WTC11 (cell line): ENCODE data around the gene DCUN1D2. TPM values are rescaled to one million over a fixed set of nuclear protein-coding genes. Genes with fewer than 3 reads are reported as not detected.
"Not testable (repeated sequence)": the region's sequence is repeated elsewhere in the genome, so short reads cannot be mapped to it uniquely, and the experiment has no call there.

ENCODE experiments used
- ATAC-seq: fragments of 200-7000 bp; cut with Tn5 transposase; 2 replicates; pipeline ENCODE4 v1.10.0; 2021; ENCODE audit warnings: mild to moderate bottlenecking, moderate library complexity
- CTCF ChIA-PET: fragments of 300-600 bp; sonication (Branson Sonifier 250); formaldehyde crosslinking; loops from one replicate; lab custom pipeline; 2021; ENCODE audit warnings: antibody characterized with exemption; lab: Charles Lee
- POLR2A ChIA-PET: fragments of 350-600 bp; sonication (Branson Sonifier 250); formaldehyde crosslinking; loops from one replicate; lab custom pipeline; 2021; ENCODE audit warnings: antibody characterized with exemption; lab: Charles Lee
- DNase-seq: peaks from one replicate; pipeline ENCODE4 v3.0.0; 2021; ENCODE audit warnings: low spot score
- H3K27ac Mint-ChIP-seq: 2 replicates; pipeline ENCODE4 v1.8.0; 2021; ENCODE audit warnings: mixed read lengths
- H3K27me3 Mint-ChIP-seq: 2 replicates; pipeline ENCODE4 v1.8.0; 2021; ENCODE audit warnings: low read depth, mild to moderate bottlenecking, moderate library complexity, mixed read lengths
- H3K36me3 Mint-ChIP-seq: 2 replicates; pipeline ENCODE4 v1.8.0; 2021; ENCODE audit warnings: mixed read lengths
- H3K4me1 Mint-ChIP-seq: 2 replicates; pipeline ENCODE4 v1.8.0; 2022; ENCODE audit warnings: mixed read lengths
- H3K4me3 Mint-ChIP-seq: 2 replicates; pipeline ENCODE4 v1.8.0; 2021; ENCODE audit warnings: mild to moderate bottlenecking, moderate library complexity, mixed read lengths
- H3K9me3 Mint-ChIP-seq: 2 replicates; pipeline ENCODE4 v1.8.0; 2021; ENCODE audit warnings: mixed read lengths
- ATF3 ChIP-seq: sonication (generic); formaldehyde crosslinking; conservative IDR thresholded peaks from 2 replicates; pipeline ENCODE4 v1.8.1; 2022; ENCODE audit warnings: mild to moderate bottlenecking, missing genetic modification reagents
- ATF6 ChIP-seq: sonication (generic); formaldehyde crosslinking; IDR thresholded peaks from 2 replicates; pipeline ENCODE4 v1.8.1; 2023; ENCODE audit warnings: mild to moderate bottlenecking, missing genetic modification reagents
- CDX4 ChIP-seq: fragments of 250-450 bp; sonication (Bioruptor Pico); IDR thresholded peaks from 2 replicates; pipeline ENCODE4 v1.9.0; 2021; ENCODE audit warnings: moderate library complexity, mild to moderate bottlenecking, inconsistent platforms, borderline replicate concordance
- CREB1 ChIP-seq: sonication (generic); formaldehyde crosslinking; IDR thresholded peaks from 2 replicates; pipeline ENCODE4 v1.8.0; 2023; ENCODE audit warnings: mild to moderate bottlenecking, missing genetic modification reagents
- ERG ChIP-seq: fragments of 250-450 bp; sonication (Bioruptor Pico); IDR thresholded peaks from 2 replicates; pipeline ENCODE4 v1.8.0; 2021; ENCODE audit warnings: mild to moderate bottlenecking
- ETV6 ChIP-seq: sonication (generic); formaldehyde crosslinking; IDR thresholded peaks from 2 replicates; pipeline ENCODE4 v1.8.1; 2022; ENCODE audit warnings: mild to moderate bottlenecking, missing genetic modification reagents
- FOXJ3 ChIP-seq: sonication (generic); formaldehyde crosslinking; IDR thresholded peaks from 2 replicates; pipeline ENCODE4 v1.9.0; 2021; ENCODE audit warnings: missing genetic modification reagents, mild to moderate bottlenecking, borderline replicate concordance
- FOXK1 ChIP-seq: sonication (generic); formaldehyde crosslinking; IDR thresholded peaks from 2 replicates; pipeline ENCODE4 v1.8.0; 2022; ENCODE audit warnings: mild to moderate bottlenecking, moderate library complexity, missing genetic modification reagents
- FOXP4 ChIP-seq: sonication (generic); formaldehyde crosslinking; IDR thresholded peaks from 2 replicates; pipeline ENCODE4 v1.8.0; 2022; ENCODE audit warnings: mild to moderate bottlenecking, missing genetic modification reagents
- GABPB1 ChIP-seq: sonication (generic); formaldehyde crosslinking; IDR thresholded peaks from 2 replicates; pipeline ENCODE4 v1.8.1; 2023; ENCODE audit warnings: mild to moderate bottlenecking, missing genetic modification reagents
- IRF1 ChIP-seq: sonication (generic); formaldehyde crosslinking; IDR thresholded peaks from 2 replicates; pipeline ENCODE4 v1.8.0; 2023; ENCODE audit warnings: missing genetic modification reagents
- IRF2 ChIP-seq: sonication (generic); formaldehyde crosslinking; IDR thresholded peaks from 2 replicates; pipeline ENCODE4 v1.8.0; 2022; ENCODE audit warnings: low read depth, missing genetic modification reagents, borderline replicate concordance
- JUN ChIP-seq: sonication (generic); formaldehyde crosslinking; IDR thresholded peaks from 2 replicates; pipeline ENCODE4 v1.8.0; 2023; ENCODE audit warnings: mild to moderate bottlenecking, missing genetic modification reagents
- MLX ChIP-seq: sonication (generic); formaldehyde crosslinking; IDR thresholded peaks from 2 replicates; pipeline ENCODE4 v1.8.1; 2023; ENCODE audit warnings: mild to moderate bottlenecking, missing genetic modification reagents, moderate library complexity
- NFATC4 ChIP-seq: fragments of 250-450 bp; sonication (Bioruptor Pico); IDR thresholded peaks from 2 replicates; pipeline ENCODE4 v1.9.0; 2021; ENCODE audit warnings: mild to moderate bottlenecking
- RELA ChIP-seq: sonication (generic); formaldehyde crosslinking; IDR thresholded peaks from 2 replicates; pipeline ENCODE4 v1.8.1; 2022; ENCODE audit warnings: missing genetic modification reagents, mild to moderate bottlenecking, borderline replicate concordance
- ZBTB21 ChIP-seq: sonication (generic); formaldehyde crosslinking; IDR thresholded peaks from 2 replicates; pipeline ENCODE4 v1.8.1; 2023; ENCODE audit warnings: mild to moderate bottlenecking, missing genetic modification reagents, borderline replicate concordance
- ZNF263 ChIP-seq: sonication (generic); formaldehyde crosslinking; IDR thresholded peaks from 2 replicates; pipeline ENCODE4 v1.8.1; 2022; ENCODE audit warnings: low read depth, mild to moderate bottlenecking, moderate library complexity, missing genetic modification reagents
- ZNF416 ChIP-seq: fragments of 250-450 bp; sonication (Bioruptor Pico); IDR thresholded peaks from 2 replicates; pipeline ENCODE4 v1.9.0; 2021; ENCODE audit warnings: mild to moderate bottlenecking, inconsistent platforms
- total RNA-seq: library from RNA; stranded (reverse); gene quantifications from 3 replicates; pipeline ENCODE4 v1.2.3, GENCODE V29; 2021

Gene DCUN1D2
- total RNA-seq, 1 experiment from 2014 or later: 42.5 TPM

GRCh38 chr13:113436866-113437265 lies 53.6 kb downstream of the DCUN1D2 start:
- ATAC-seq, CTCF ChIA-PET, DNase-seq, POLR2A ChIA-PET, H3K27me3 Mint-ChIP-seq, H3K4me3 Mint-ChIP-seq, H3K27ac Mint-ChIP-seq, H3K4me1 Mint-ChIP-seq, H3K9me3 Mint-ChIP-seq, H3K36me3 Mint-ChIP-seq: not testable (repeated sequence)

- H3K27ac Mint-ChIP-seq, H3K36me3 Mint-ChIP-seq, H3K27me3 Mint-ChIP-seq, ATAC-seq, H3K4me1 Mint-ChIP-seq, CTCF ChIA-PET, H3K4me3 Mint-ChIP-seq, DNase-seq, POLR2A ChIA-PET, H3K9me3 Mint-ChIP-seq: not testable (repeated sequence)
These were observed 54.6 kb downstream of the DCUN1D2 start for GRCh38 chr13:113435907-113436306.

GRCh38 chr13:113433391-113433916 lies 57.1 kb downstream of the DCUN1D2 start:
- ChIA-PET POLR2A (no interaction called here), CTCF (interaction anchor here (1.4 kb wide), 1 partner anchor 18 kb away, joined by 3 read pairs; no protein-coding TSS in a partner anchor)
- H3K4me3 Mint-ChIP-seq: no peak overlapping the region
- ATAC-seq: no peak
- no peaks in the 10 kb centered on the region for H3K4me1 Mint-ChIP-seq
- TF ChIP-seq IRF1 (CRISPR knock-in tag) (no peak), NFATC4 (CRISPR knock-in tag) (no peak), CREB1 (CRISPR knock-in tag) (no peak), ZBTB21 (no peak), JUN (CRISPR knock-in tag) (no peak), ATF6 (CRISPR knock-in tag) (no peak), IRF2 (CRISPR knock-in tag) (no peak), ZNF416 (no peak), ETV6 (CRISPR knock-in tag) (no peak), GABPB1 (no peak), CDX4 (CRISPR knock-in tag) (no peak)
- H3K27ac Mint-ChIP-seq: no peak overlapping the region
- no peaks in the 10 kb centered on the region for H3K36me3 Mint-ChIP-seq
- no peaks in the 10 kb centered on the region for H3K9me3 Mint-ChIP-seq
- H3K27me3 Mint-ChIP-seq: no peaks in the 10 kb centered on the region
- DNase-seq: no peak

- H3K9me3 Mint-ChIP-seq: no peaks in the 10 kb centered on the region
- no peak for ATAC-seq
- POLR2A ChIA-PET: no interaction called here
- TF ChIP-seq GABPB1 (no peak), ZNF263 (CRISPR knock-in tag) (no peak), FOXJ3 (CRISPR knock-in tag) (no peak), FOXP4 (CRISPR knock-in tag) (no peak), FOXK1 (no peak), ATF3 (CRISPR knock-in tag) (no peak), ERG (CRISPR knock-in tag) (no peak), MLX (CRISPR knock-in tag) (no peak), IRF2 (CRISPR knock-in tag) (no peak), ETV6 (CRISPR knock-in tag) (no peak), CDX4 (CRISPR knock-in tag) (no peak), RELA (CRISPR knock-in tag) (no peak)
These were observed 57.8 kb downstream of the DCUN1D2 start for GRCh38 chr13:113432506-113433270.

More at GRCh38 chr13:113432506-113433270, 57.8 kb downstream of the DCUN1D2 start:
- no peaks in the 10 kb centered on the region for H3K27me3 Mint-ChIP-seq
- CTCF ChIA-PET: interaction anchor here (1.4 kb wide), 1 partner anchor 19 kb away, joined by 3 read pairs; no protein-coding TSS in a partner anchor
- no peak overlapping the region for H3K4me3 Mint-ChIP-seq
- no peak overlapping the region for H3K27ac Mint-ChIP-seq
- H3K36me3 Mint-ChIP-seq: no peaks in the 10 kb centered on the region
- no peak for DNase-seq
- H3K4me1 Mint-ChIP-seq: no peaks in the 10 kb centered on the region
